ENCODE results near the gene PGPEP1.
"Not testable (repeated sequence)": the region's sequence is repeated elsewhere in the genome, so short reads cannot be mapped to it uniquely, and the experiment has no call there.

The PGPEP1 gene

GRCh38 chr19:18368504-18369222 lies 28.3 kb downstream of the PGPEP1 start:
- no peak for ATAC-seq

GRCh38 chr19:18373407-18373891 lies 33.1 kb downstream of the PGPEP1 start:
- ATAC-seq, result no peak

GRCh38 chr19:18373892-18374629 lies 33.7 kb downstream of the PGPEP1 start:
- peak; percentile 76 to 84 for ATAC-seq

- no peak for ATAC-seq
Observed at GRCh38 chr19:18377026-18377425, 36.6 kb downstream of the PGPEP1 start.

GRCh38 chr19:18379803-18380747 lies 39.7 kb downstream of the PGPEP1 start:
- no peak for ATAC-seq

GRCh38 chr19:18380843-18381242 lies 40.4 kb downstream of the PGPEP1 start:
- no peak for ATAC-seq

- ATAC-seq, result not testable (repeated sequence)
Observed at GRCh38 chr19:18383622-18384021, 43.2 kb downstream of the PGPEP1 start.

GRCh38 chr19:18384775-18385174 lies 44.4 kb downstream of the PGPEP1 start:
- ATAC-seq, result no peak

GRCh38 chr19:18385359-18385674 lies 44.9 kb downstream of the PGPEP1 start:
- no peak for ATAC-seq

- no peak for ATAC-seq
Observed at GRCh38 chr19:18385675-18386542, 45.5 kb downstream of the PGPEP1 start, which contains the start of gene GDF15. GDF15 (plus strand) TSS chr19:18386158; CDS start chr19:18386190, 32 bp downstream.

GRCh38 chr19:18386543-18387271 lies 46.3 kb downstream of the PGPEP1 start:
- no peak for ATAC-seq

- peak; percentile 89 to 90 for ATAC-seq
Observed at GRCh38 chr19:18388100-18388959, 47.9 kb downstream of the PGPEP1 start.

- ATAC-seq, result no peak
Observed at GRCh38 chr19:18388960-18389725, 48.7 kb downstream of the PGPEP1 start.

- ATAC-seq, result no peak
Observed at GRCh38 chr19:18389726-18390064, 49.3 kb downstream of the PGPEP1 start.

GRCh38 chr19:18390065-18390907 lies 49.9 kb downstream of the PGPEP1 start:
- no peak for ATAC-seq

GRCh38 chr19:18391509-18392075 lies 51.2 kb downstream of the PGPEP1 start:
- no peak for ATAC-seq

- ATAC-seq, result no peak
Observed at GRCh38 chr19:18392417-18392816, 52.0 kb downstream of the PGPEP1 start.

- no peak for ATAC-seq
Observed at GRCh38 chr19:18392926-18393325, 52.5 kb downstream of the PGPEP1 start.
